ENCODE data around the gene OSTC.

OSTC gene

DNA sequence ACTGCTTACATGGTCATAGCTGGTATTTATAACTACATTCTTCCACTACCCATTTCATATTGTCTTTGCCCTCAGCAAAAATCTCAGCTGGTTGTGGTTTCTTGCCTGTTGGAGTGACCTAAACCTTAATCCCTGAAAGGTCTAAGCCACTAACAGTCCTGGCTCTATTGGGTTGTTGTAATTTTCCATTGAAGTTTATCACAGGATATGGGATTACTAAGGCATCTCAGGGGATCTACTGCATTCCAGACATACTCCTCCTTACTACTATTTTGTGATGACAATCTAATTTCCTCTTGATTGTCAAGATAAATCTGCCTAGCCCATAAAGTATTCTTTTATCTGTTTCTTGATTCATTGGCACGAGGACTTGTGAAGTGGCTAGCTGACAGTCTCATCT, 6.2 kb upstream of the OSTC start:
- FAIRE-seq (no peak), DNase-seq (ENCODE audit: insufficient read length, low spot score) (no peak)

DNA sequence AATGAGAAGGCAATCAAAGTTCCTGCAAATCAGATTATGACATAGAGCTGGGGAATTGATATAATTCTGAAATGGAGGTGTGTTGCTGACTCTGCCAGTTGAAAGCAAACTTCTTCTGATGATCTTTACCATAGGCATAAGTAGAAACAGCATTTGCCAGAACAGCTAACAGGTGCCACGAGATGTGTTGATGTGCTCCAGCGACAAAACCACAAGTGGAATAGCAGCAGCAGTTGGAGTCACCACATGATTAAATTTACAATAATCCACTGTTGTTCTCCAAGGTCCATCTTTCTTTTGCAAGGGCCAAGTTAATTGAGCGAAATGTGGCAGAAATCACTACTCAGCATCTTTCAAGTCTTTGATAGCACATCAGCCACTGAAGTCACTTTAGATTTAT, 3.7 kb upstream of the OSTC start:
- FAIRE-seq (no peak), DNase-seq (ENCODE audit: insufficient read length, low spot score) (no peak)

GRCh38 chr4:108649863-108650211, 562 bp upstream of the OSTC start:
- no peak for FAIRE-seq

GRCh38 chr4:108651014-108651791, 804 bp downstream of the OSTC start:
- DNase-seq (ENCODE audit: insufficient read length, low spot score) (no peak), FAIRE-seq (peak; percentile 71)

More at GRCh38 chr4:108649863-108650211, 562 bp upstream of the OSTC start:
- no peak for DNase-seq (ENCODE audit: insufficient read length, low spot score)

GRCh38 chr4:108662629-108663028, 12.2 kb downstream of the OSTC start:
- FAIRE-seq (no peak), DNase-seq (ENCODE audit: insufficient read length, low spot score) (no peak)

DNA sequence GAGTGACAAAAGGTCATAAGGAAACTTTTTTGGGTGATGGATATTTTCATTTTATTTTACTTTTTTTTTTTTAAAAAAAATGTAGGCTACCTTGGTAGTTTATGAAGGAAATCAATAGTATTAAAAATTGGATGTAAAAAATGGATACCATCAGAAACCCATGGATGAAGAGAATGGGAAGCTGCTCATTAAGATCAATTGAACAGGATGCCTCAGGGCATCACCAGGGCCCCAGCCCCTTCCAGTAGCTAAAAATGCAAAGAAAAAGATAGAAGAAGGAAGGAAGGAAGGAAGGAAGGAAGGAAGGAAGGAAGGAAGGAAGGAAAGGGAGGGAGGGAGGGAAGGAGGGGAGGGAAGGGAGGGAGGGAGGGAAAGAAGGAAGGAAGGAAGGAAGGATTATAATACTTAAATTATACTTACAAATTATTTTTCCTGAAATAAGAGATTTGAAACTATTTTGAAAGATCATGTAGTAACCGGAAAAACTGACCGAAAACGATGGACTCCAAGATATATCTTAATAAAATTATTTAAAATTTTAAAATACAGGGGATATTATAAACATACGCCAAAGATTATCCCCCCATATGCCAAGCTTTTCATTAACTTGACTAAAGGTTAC, 24.1 kb downstream of the OSTC start:
- DNase-seq (ENCODE audit: insufficient read length, low spot score) (no peak), FAIRE-seq (no peak)

DNA sequence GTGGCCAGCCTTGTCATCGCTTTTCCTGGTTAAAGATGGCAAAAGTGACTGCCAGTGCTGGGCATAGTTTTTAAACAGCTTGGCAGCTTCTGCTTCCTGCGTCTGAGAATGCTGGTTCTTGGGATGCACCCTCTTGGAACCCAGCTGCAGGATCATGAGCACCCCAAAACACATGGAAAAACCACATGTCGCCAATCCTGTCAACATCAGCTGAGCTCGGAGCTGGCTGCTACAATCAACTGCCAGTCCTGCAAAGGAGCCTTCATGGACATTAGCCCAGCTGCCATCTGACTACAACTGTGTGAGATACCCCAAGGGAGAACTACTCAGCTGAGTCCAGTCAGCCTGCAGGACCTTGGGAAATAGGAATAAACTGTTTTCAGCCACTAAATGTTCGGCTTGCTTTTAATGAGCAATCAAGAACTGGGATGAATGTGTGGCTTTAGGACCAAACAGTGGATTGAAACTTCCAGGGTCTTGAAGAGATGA, 31.0 kb downstream of the OSTC start:
- FAIRE-seq, result no peak
- no peak for DNase-seq (ENCODE audit: insufficient read length, low spot score)

DNA sequence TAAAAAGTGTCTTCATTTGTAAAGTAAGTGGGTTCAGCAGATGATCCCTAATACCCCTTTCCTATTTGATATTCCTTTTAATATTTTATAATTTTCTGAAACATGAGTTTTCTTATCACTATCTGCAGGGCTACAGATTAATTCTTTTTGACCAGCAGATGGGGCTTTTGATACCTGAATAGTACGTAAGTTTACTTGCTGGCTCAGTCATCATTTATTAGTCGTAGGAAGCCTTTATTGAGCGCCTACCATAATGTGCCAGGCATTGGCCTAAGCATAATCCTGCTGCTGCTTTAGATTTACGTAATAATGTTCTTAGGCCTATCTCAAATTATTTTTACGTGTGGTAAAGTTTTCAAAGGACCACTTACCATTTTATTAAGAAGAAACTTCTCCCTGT, 33.1 kb downstream of the OSTC start:
- FAIRE-seq (peak; percentile 45), DNase-seq (ENCODE audit: insufficient read length, low spot score) (no peak)

GRCh38 chr4:108685036-108685686, 34.8 kb downstream of the OSTC start:
- no peak for FAIRE-seq

DNA sequence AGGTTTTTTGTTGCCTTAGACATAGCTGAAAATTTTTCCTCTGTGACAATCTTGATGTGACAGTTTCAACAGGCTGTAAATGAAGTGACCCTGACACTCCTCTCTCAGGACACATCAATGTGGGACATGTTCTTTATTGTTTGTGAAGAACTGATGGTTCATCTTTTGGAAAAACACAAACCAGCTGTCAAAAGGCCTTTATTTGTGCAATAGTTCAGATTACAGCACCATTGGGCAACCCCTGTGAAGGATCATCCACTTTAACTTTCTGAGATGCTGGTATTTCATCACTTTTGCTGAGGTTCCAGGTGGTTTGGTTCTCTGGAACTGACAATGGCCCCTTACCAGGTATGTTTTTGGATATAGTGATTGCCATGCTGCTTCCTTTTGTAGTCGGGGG, 40.3 kb downstream of the OSTC start:
- DNase-seq (ENCODE audit: insufficient read length, low spot score) (no peak), FAIRE-seq (no peak)

More at GRCh38 chr4:108685036-108685686, 34.8 kb downstream of the OSTC start:
- DNase-seq (ENCODE audit: insufficient read length, low spot score), result no peak

- no peak for DNase-seq (ENCODE audit: insufficient read length, low spot score)
Measured at GRCh38 chr4:108693211-108693610, 42.8 kb downstream of the OSTC start.

GRCh38 chr4:108693819-108694218, 43.4 kb downstream of the OSTC start:
- DNase-seq (ENCODE audit: insufficient read length, low spot score), result no peak
- no peak for FAIRE-seq

More at GRCh38 chr4:108693211-108693610, 42.8 kb downstream of the OSTC start:
- FAIRE-seq, result no peak

DNA sequence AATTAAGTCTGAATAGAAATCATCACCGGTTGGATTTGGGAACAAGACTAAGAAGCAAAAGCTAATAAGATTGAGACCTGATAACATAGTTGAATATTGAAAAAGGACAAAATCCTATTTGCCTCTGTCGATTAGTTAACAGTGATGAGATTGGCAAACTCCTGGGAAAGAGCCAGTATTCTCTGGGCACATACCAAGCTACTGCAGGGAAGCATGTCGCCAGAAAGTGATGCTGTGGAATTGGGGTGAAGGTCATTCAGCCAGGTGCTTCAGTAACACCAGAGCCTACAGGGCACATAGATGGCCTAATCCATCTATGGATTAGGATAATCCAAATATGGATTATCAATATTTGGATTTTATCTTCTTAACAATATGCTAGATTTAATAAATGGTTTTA, 44.0 kb downstream of the OSTC start:
- FAIRE-seq (no peak), DNase-seq (ENCODE audit: insufficient read length, low spot score) (no peak)

DNA sequence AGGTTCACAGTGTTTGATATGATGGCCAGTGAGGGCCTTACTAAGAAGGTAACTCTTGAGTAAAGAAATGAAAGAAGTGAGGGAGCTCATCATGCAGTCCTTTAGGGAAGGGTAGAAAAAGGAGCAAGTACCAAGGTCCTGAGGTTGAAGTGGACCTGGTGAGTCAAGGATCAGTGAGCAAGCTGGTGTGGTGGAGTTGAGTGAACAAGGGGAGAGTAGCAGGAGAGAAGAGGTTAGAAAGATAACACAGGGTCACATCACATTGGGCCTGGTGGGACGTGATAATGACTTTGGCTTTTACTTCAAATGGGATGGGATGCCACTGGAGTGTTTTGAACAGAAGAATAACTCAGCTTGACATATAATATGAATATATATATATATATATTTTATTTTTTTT, 44.7 kb downstream of the OSTC start:
- no peak for FAIRE-seq
- DNase-seq (ENCODE audit: insufficient read length, low spot score), result no peak

- DNase-seq (ENCODE audit: insufficient read length, low spot score) (no peak), FAIRE-seq (no peak)
Measured at GRCh38 chr4:108696160-108696559, 45.8 kb downstream of the OSTC start.

DNA sequence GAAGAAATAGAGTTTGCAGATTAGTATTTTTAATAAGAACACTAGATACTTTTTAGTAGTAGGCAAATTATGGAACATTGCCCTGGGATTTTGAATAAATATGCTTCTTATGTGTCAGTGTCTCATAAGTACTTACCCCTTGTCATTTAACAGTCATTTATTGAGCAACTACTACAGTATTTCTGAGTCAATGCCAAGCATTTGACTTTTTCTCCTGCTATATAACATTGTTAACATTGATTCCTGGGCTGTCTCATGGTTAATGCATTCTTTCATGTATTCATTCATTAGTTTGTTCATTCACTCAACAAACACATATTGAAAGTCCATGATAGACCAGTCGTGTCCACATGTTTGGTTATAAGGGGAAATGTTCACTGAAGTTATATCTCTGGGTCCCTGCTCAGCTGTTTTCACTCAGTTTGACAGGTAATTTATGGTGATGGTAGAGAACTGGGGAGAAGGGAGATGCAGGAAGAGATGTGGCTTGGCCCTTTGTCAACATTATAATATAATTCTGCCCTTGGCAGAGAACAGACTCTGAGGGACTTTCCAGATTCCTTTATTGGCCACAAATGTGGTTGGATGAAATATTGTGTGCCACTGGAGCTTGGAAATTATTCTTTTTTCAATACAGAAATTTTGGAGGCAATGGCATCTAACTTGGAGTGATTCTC, 49.8 kb downstream of the OSTC start:
- no peak for FAIRE-seq
- DNase-seq (ENCODE audit: insufficient read length, low spot score), result no peak

- FAIRE-seq (no peak), DNase-seq (ENCODE audit: insufficient read length, low spot score) (no peak)
Measured at GRCh38 chr4:108702960-108703359, 52.6 kb downstream of the OSTC start.

DNA sequence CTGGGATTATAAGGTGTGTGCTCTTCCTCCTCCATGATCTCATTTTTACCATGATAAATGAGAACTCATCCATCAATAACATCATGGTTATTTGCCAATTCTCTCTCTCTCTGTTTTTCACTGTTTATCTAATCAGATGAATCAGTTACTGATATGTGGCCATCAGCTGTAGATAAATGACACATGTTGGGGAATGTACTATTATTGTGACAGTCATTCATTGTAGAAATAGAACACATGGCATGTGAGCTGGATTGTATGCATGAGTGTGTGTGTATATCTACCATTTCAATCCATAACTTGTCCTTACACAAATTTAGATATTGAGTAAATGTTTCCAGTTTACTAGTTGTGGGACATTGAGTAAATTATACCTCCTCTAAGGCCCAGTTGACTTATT, 53.0 kb downstream of the OSTC start:
- DNase-seq (ENCODE audit: insufficient read length, low spot score) (no peak), FAIRE-seq (no peak)

- FAIRE-seq (no peak), DNase-seq (ENCODE audit: insufficient read length, low spot score) (no peak)
Measured at GRCh38 chr4:108703966-108704365, 53.6 kb downstream of the OSTC start.

DNA sequence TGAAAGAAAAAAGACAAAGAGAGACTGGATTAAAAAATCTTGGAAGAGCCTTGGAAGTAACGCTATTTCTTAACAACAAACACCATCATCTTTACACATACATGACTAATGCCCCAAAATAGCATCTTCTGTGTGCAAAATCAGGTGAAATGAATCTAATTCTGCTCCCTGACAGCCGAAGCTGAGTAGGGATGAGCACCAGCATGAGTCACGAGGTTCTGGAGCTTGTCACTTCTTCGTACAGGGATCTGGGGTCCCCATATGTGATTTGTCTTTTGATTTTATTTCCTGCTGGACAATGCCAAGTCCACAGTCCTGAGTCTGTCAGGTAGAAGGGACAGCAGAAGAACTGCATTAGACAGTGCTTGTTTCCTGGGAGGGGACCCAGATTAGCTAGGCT, 55.9 kb downstream of the OSTC start:
- FAIRE-seq (no peak), DNase-seq (ENCODE audit: insufficient read length, low spot score) (no peak)

DNA sequence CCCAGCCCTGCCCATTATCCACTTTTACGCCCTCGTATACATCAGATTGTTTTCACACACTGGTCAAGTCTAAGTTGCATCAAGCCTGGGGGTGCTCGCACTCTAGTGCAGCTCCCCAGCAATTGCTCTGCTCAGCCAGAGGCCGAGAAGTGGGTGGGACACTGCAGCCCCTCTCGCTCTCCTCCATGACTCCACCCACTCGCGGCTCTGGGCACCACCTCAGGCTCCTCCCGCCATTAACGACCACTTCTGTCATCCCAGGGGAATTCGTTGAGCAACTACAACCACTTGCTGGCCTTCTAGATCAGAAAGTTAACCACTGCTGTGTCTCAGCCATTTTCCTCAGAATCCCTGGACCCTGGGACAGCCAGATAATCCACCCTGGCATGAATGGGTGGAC, 58.8 kb downstream of the OSTC start:
- no peak for FAIRE-seq
- DNase-seq (ENCODE audit: insufficient read length, low spot score), result no peak

Data from GM19239 (cell line).